Activated T-cell treated with anti-CD3 and anti-CD28 coated beads, Interleukin-2, amount 50 U/mL, for 48 hours (primary cell): ENCODE data around the gene LRRC52.

Experiments used
- DNase-seq, 2 experiments: peaks; one replicate each; pipeline ENCODE4 v3.0.0-alpha.2; 2020

Gene LRRC52

GRCh38 chr1:165539306-165539705 lies 4.5 kb upstream of the LRRC52 start:
- no peak for DNase-seq

- no peak for DNase-seq
Measured at GRCh38 chr1:165539908-165540307, 3.9 kb upstream of the LRRC52 start.

GRCh38 chr1:165542015-165542631 lies 1.7 kb upstream of the LRRC52 start:
- no peak for DNase-seq

GRCh38 chr1:165542647-165543046 lies 1.2 kb upstream of the LRRC52 start:
- no peak for DNase-seq

- no peak for DNase-seq
Measured at GRCh38 chr1:165544996-165545395, 1.2 kb downstream of the LRRC52 start.

- no peak for DNase-seq
Measured at GRCh38 chr1:165545974-165546373, 2.2 kb downstream of the LRRC52 start.

GRCh38 chr1:165549973-165550372 lies 6.2 kb downstream of the LRRC52 start:
- no peak for DNase-seq

GRCh38 chr1:165551469-165551868 lies 7.7 kb downstream of the LRRC52 start:
- DNase-seq = no peak

GRCh38 chr1:165560883-165561656 lies 17.3 kb downstream of the LRRC52 start:
- no peak for DNase-seq

- DNase-seq = no peak
Measured at GRCh38 chr1:165562571-165562970, 18.8 kb downstream of the LRRC52 start.

- DNase-seq = no peak
Measured at GRCh38 chr1:165563551-165563950, 19.8 kb downstream of the LRRC52 start.

- no peak for DNase-seq
Measured at GRCh38 chr1:165564561-165564960, 20.8 kb downstream of the LRRC52 start.

- DNase-seq = no peak
Measured at GRCh38 chr1:165565751-165566490, 22.1 kb downstream of the LRRC52 start.

GRCh38 chr1:165570078-165570477 lies 26.3 kb downstream of the LRRC52 start:
- DNase-seq = no peak

GRCh38 chr1:165573787-165574186 lies 30.0 kb downstream of the LRRC52 start:
- no peak for DNase-seq

GRCh38 chr1:165574295-165574694 lies 30.5 kb downstream of the LRRC52 start:
- DNase-seq = no peak

- DNase-seq = no peak
Measured at GRCh38 chr1:165575468-165576099, 31.8 kb downstream of the LRRC52 start.

GRCh38 chr1:165576536-165576935 lies 32.7 kb downstream of the LRRC52 start:
- no peak for DNase-seq

- no peak for DNase-seq
Measured at GRCh38 chr1:165577707-165578106, 33.9 kb downstream of the LRRC52 start.

GRCh38 chr1:165580931-165581871 lies 37.4 kb downstream of the LRRC52 start:
- DNase-seq = no peak

GRCh38 chr1:165581926-165582325 lies 38.1 kb downstream of the LRRC52 start:
- DNase-seq = no peak

- DNase-seq = no peak
Measured at GRCh38 chr1:165586398-165586797, 42.6 kb downstream of the LRRC52 start.
